OCI-LY3 (cell line): ENCODE measurements around the gene COG3.
A peak's percentile ranks its signal among the peaks of the same experiment; 100 is the strongest.

Experiments used
- H2AFZ ChIP-seq: fragments of 200-600, 300-600 bp; shearing (Covaris generic); 2 replicates; pipeline ENCODE4 v1.6.0; 2014; ENCODE audit warnings: antibody characterized with exemption, low read depth, low read length
- H3K27ac ChIP-seq: fragments of 200-600, 300-600 bp; sonication (generic); 2 replicates; pipeline ENCODE4 v1.5.1; 2014; ENCODE audit warnings: mild to moderate bottlenecking, low read length, moderate library complexity, mixed read lengths
- H3K27me3 ChIP-seq: fragments of 200-600, 300-600 bp; sonication (generic); 2 replicates; pipeline ENCODE4 v1.6.1; 2014; ENCODE audit warnings: low read depth, low read length, mixed read lengths
- H3K36me3 ChIP-seq: fragments of 200-600, 300-600 bp; sonication (generic); replicated peaks from 2 replicates; pipeline ENCODE3; 2014; ENCODE audit warnings: low read depth, low read length, mixed read lengths
- H3K4me1 ChIP-seq: fragments of 300-600, 200-600 bp; sonication (generic); 2 replicates; pipeline ENCODE4 v1.6.1; 2014; ENCODE audit warnings: low read length, mixed read lengths
- H3K4me2 ChIP-seq: fragments of 200-600, 300-600 bp; sonication (generic); 2 replicates; pipeline ENCODE4 v1.6.1; 2014; ENCODE audit warnings: low read length, mixed read lengths
- H3K4me3 ChIP-seq: fragments of 300-600, 200-600 bp; sonication (generic); 2 replicates; pipeline ENCODE4 v1.5.1; 2014; ENCODE audit warnings: antibody characterized with exemption, mild to moderate bottlenecking, low read length, moderate library complexity
- H3K79me2 ChIP-seq: fragments of 300-600, 200-600 bp; shearing (Covaris generic); 2 replicates; pipeline ENCODE4 v1.6.1; 2014; ENCODE audit warnings: mild to moderate bottlenecking, low read length, mixed read lengths
- H3K9ac ChIP-seq: fragments of 300-600, 200-600 bp; shearing (Covaris generic); 2 replicates; pipeline ENCODE4 v1.6.0; 2014; ENCODE audit warnings: mild to moderate bottlenecking, low read length, moderate library complexity
- H3K9me3 ChIP-seq: fragments of 200-600, 300-600 bp; shearing (Covaris generic); 2 replicates; pipeline ENCODE4 v1.6.1; 2014; ENCODE audit warnings: low read length, mixed read lengths; ENCODE audit not compliant: insufficient read depth
- H4K20me1 ChIP-seq: fragments of 200-600, 300-600 bp; sonication (generic); 2 replicates; pipeline ENCODE4 v1.6.1; 2016; ENCODE audit warnings: low read length, mixed read lengths; ENCODE audit not compliant: insufficient read depth
- EZH2phosphoT487 ChIP-seq: fragments of 200-600 bp; shearing (Covaris generic); IDR thresholded peaks from 2 replicates; pipeline ENCODE4 v1.6.1; 2018; ENCODE audit warnings: antibody characterized with exemption, mixed run types, low read depth
- TF ChIP-seq, protein P1 (sequence below): fragments of 200-600, 300-600 bp; sonication (generic); IDR thresholded peaks from 2 replicates; pipeline ENCODE4 v1.5.1; 2014; ENCODE audit warnings: antibody characterized with exemption, low read length, low read depth

The COG3 gene

DNA sequence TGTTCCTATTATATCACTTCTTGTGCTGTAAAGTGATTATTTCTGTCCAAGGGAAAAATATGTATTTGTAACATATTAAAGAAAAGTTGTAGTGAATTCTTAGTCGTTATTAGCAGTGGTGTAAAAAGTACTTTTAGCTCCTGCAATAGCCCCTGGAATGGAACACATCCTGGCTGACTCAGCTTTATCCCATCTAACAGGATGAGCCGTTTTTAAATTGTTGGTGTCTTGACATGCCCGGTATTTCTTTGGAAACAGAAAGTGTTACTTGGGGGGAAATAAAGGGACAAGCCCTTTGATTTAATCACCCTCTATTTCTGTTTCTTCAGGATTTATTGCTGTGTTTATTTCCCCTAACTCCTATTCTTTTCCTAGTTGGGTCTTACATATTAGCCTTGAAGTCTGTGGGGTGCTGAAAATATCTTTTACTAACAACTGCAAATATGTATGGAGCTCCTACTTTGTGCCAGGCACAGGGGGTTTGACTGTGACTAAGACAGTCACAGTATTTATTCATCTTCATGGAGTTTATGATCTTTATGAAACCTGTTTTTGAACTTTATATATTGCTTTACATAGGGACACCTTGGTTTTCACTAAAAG is 17.9 kb downstream of the COG3 start:
- H4K20me1 ChIP-seq = peaks cover 5% of the 10 kb centered on the region; the same call in 1 of the 2 replicates
- TF ChIP-seq, protein P1, sequence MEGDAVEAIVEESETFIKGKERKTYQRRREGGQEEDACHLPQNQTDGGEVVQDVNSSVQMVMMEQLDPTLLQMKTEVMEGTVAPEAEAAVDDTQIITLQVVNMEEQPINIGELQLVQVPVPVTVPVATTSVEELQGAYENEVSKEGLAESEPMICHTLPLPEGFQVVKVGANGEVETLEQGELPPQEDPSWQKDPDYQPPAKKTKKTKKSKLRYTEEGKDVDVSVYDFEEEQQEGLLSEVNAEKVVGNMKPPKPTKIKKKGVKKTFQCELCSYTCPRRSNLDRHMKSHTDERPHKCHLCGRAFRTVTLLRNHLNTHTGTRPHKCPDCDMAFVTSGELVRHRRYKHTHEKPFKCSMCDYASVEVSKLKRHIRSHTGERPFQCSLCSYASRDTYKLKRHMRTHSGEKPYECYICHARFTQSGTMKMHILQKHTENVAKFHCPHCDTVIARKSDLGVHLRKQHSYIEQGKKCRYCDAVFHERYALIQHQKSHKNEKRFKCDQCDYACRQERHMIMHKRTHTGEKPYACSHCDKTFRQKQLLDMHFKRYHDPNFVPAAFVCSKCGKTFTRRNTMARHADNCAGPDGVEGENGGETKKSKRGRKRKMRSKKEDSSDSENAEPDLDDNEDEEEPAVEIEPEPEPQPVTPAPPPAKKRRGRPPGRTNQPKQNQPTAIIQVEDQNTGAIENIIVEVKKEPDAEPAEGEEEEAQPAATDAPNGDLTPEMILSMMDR = no peak
- no peak for TF ChIP-seq EZH2phosphoT487
- peaks cover 42% of the 10 kb centered on the region for H3K36me3 ChIP-seq
- H3K9me3 ChIP-seq = no peaks in the 10 kb centered on the region
- no peak overlapping the region for H3K4me2 ChIP-seq
- H3K79me2 ChIP-seq = no peaks in the 10 kb centered on the region
- no peaks in the 10 kb centered on the region for H3K27me3 ChIP-seq
- H3K4me3 ChIP-seq = no peak overlapping the region
- no peak overlapping the region for H3K9ac ChIP-seq
- no peak overlapping the region for H3K27ac ChIP-seq
- no peak overlapping the region for H2AFZ ChIP-seq
- no peaks in the 10 kb centered on the region for H3K4me1 ChIP-seq

GRCh38 chr13:45487604-45488003 is 22.9 kb downstream of the COG3 start:
- Histone ChIP-seq H4K20me1 (no peaks in the 10 kb centered on the region), H3K27ac (no peak overlapping the region), H3K27me3 (no peaks in the 10 kb centered on the region), H3K36me3 (peaks cover 38% of the 10 kb centered on the region), H2AFZ (no peak overlapping the region), H3K9me3 (no peaks in the 10 kb centered on the region), H3K9ac (no peak overlapping the region), H3K4me3 (no peak overlapping the region), H3K79me2 (no peaks in the 10 kb centered on the region), H3K4me2 (no peak overlapping the region), H3K4me1 (no peaks in the 10 kb centered on the region)
- TF ChIP-seq EZH2phosphoT487 = no peak
- TF ChIP-seq, protein P1 = no peak

DNA sequence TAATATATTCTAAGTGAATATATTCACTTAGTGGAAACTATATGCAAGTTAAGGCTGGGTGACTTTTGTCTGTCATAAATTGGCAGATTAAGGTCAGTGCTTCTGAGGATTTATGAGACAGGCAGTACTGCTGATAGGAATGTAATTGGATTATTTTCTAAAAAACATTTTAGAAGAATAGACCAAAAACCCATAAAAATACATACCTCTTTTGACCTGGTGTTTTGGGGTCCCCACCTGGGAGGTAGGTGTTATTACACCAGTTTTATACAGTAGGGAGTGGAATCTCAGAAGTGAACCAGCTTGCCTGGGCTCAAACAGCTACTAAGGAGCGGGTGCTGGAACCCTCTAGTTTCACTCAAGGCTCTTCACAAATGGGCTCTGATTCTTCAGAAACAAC is 25.3 kb downstream of the COG3 start:
- Histone ChIP-seq H2AFZ (no peak overlapping the region), H3K36me3 (peaks cover 21% of the 10 kb centered on the region), H3K4me1 (no peaks in the 10 kb centered on the region), H3K9ac (no peak overlapping the region), H3K4me2 (no peak overlapping the region), H3K27ac (no peak overlapping the region), H3K27me3 (no peaks in the 10 kb centered on the region), H3K4me3 (no peak overlapping the region), H3K79me2 (no peaks in the 10 kb centered on the region), H3K9me3 (no peaks in the 10 kb centered on the region), H4K20me1 (no peaks in the 10 kb centered on the region)
- TF ChIP-seq, protein P1 = peak; percentile 50
- no peak for TF ChIP-seq EZH2phosphoT487

DNA sequence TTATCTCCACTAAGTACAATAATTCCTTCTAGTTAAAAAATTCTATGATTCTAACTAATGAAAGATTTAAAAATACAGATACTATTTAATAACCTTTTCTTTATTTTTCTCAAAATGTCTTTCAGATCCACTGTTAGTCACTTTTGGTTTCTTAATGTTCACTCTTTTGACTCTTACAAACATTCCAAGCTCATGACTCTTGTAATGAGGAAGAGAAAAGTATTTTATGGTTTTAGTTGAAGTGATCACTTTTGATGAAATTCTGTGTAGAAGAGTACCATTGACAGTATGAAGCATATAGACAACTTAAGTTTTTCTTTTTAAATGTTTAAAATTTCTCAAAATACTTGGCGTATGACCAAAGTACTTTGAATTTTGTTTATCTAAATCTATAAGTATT is 27.8 kb downstream of the COG3 start:
- H3K9me3 ChIP-seq = no peaks in the 10 kb centered on the region
- no peaks in the 10 kb centered on the region for H3K4me1 ChIP-seq
- H3K27ac ChIP-seq = no peak overlapping the region
- H3K36me3 ChIP-seq = peaks cover 17% of the 10 kb centered on the region
- no peak overlapping the region for H3K9ac ChIP-seq
- no peaks in the 10 kb centered on the region for H4K20me1 ChIP-seq
- no peaks in the 10 kb centered on the region for H3K79me2 ChIP-seq
- no peak overlapping the region for H3K4me3 ChIP-seq
- no peak overlapping the region for H3K4me2 ChIP-seq
- H2AFZ ChIP-seq = no peak overlapping the region
- no peaks in the 10 kb centered on the region for H3K27me3 ChIP-seq
- TF ChIP-seq, protein P1 = no peak
- no peak for TF ChIP-seq EZH2phosphoT487
